ENCODE data around the gene BCKDHA.

The BCKDHA gene

DNA sequence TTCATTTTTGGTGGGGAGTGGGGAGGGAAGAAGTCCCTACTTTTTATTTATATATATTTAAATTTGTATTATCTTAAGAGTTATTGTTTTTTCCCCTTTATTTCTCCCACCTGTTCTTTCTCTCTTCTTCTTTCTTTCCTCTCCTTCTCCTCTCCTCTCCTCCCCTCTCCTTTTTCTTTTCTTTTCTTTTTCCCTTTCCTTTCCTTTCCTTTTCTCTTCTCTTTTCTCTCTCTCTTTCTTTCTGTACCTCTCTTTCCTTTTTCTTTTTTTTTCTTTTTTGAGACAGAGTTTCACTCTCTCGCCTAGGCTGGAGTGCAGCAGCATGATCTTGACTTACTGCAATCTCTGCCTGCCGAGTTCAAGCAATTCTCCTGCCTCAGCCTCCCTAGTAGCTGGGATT, 1.9 kb downstream of the BCKDHA start:
- no peak overlapping the region for H3K4me2 ChIP-seq (ENCODE audit: low read length)
- H2AFZ ChIP-seq (ENCODE audit: low read length), result no peak overlapping the region
- peaks cover 32% of the 10 kb centered on the region for H3K79me2 ChIP-seq (ENCODE audit: insufficient read depth, low read length)
- no peaks in the 10 kb centered on the region for H3K9me2 ChIP-seq (ENCODE audit: low read depth, low read length)
- H3K9ac ChIP-seq (ENCODE audit: low read length), result no peak overlapping the region
- H3K36me3 ChIP-seq (ENCODE audit: insufficient read depth, low read length), result no peaks in the 10 kb centered on the region
- no peaks in the 10 kb centered on the region for H3K9me3 ChIP-seq (ENCODE audit: low read length)
- H4K20me1 ChIP-seq (ENCODE audit: insufficient read depth, low read length), result no peaks in the 10 kb centered on the region
- H3K27ac ChIP-seq (ENCODE audit: low read depth, low read length, poor library complexity, severe bottlenecking), result no peak overlapping the region
- peaks cover 31% of the 10 kb centered on the region for H3K4me1 ChIP-seq (ENCODE audit: insufficient read depth, low read length, severe bottlenecking)
- no peaks in the 10 kb centered on the region for H3K27me3 ChIP-seq (ENCODE audit: insufficient read depth, low read length)
- H3K4me3 ChIP-seq (ENCODE audit: low read depth, low read length, poor library complexity, severe bottlenecking), result no peak overlapping the region
- no peak for TF ChIP-seq EZH2 (IDR thresholded peaks at IDR 0.05; ENCODE audit: borderline replicate concordance, low read length)
- TF ChIP-seq, protein P1, sequence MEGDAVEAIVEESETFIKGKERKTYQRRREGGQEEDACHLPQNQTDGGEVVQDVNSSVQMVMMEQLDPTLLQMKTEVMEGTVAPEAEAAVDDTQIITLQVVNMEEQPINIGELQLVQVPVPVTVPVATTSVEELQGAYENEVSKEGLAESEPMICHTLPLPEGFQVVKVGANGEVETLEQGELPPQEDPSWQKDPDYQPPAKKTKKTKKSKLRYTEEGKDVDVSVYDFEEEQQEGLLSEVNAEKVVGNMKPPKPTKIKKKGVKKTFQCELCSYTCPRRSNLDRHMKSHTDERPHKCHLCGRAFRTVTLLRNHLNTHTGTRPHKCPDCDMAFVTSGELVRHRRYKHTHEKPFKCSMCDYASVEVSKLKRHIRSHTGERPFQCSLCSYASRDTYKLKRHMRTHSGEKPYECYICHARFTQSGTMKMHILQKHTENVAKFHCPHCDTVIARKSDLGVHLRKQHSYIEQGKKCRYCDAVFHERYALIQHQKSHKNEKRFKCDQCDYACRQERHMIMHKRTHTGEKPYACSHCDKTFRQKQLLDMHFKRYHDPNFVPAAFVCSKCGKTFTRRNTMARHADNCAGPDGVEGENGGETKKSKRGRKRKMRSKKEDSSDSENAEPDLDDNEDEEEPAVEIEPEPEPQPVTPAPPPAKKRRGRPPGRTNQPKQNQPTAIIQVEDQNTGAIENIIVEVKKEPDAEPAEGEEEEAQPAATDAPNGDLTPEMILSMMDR (IDR thresholded peaks at IDR 0.05; ENCODE audit: low read length), result no peak
- H3F3A ChIP-seq (ENCODE audit: insufficient read depth, low read length), result no peaks in the 10 kb centered on the region

DNA sequence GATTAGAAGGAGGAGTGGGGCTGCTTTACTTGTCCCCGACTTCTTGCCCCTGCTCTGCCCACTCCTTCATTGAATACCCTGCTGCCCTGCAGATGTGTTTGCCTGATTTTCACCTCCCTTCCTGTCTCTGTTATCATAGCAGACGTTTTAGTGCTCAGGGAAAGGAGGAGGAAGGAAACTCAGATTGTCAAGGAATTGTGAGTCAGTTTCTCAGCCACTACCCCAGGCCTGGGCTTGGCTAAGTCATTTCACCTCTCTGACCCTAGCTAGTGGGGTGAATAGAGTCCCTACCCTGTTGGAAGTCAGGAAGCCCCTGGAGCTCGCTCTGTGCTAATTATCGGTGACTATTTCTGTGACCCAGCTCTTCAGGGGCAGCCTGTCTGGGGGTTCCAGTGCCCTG, 3.9 kb downstream of the BCKDHA start:
- peaks cover 14% of the 10 kb centered on the region for H3K4me1 ChIP-seq (ENCODE audit: insufficient read depth, low read length, severe bottlenecking)
- H2AFZ ChIP-seq (ENCODE audit: low read length), result no peak overlapping the region
- H3K9ac ChIP-seq (ENCODE audit: low read length), result no peak overlapping the region
- no peak for TF ChIP-seq EZH2 (IDR thresholded peaks at IDR 0.05; ENCODE audit: borderline replicate concordance, low read length)
- TF ChIP-seq, protein P1 (IDR thresholded peaks at IDR 0.05; ENCODE audit: low read length), result no peak
- no peaks in the 10 kb centered on the region for H3F3A ChIP-seq (ENCODE audit: insufficient read depth, low read length)
- H3K9me3 ChIP-seq (ENCODE audit: low read length), result no peaks in the 10 kb centered on the region
- H3K4me2 ChIP-seq (ENCODE audit: low read length), result no peak overlapping the region
- peaks cover 15% of the 10 kb centered on the region for H3K79me2 ChIP-seq (ENCODE audit: insufficient read depth, low read length)
- no peak overlapping the region for H3K4me3 ChIP-seq (ENCODE audit: low read depth, low read length, poor library complexity, severe bottlenecking)
- H3K27ac ChIP-seq (ENCODE audit: low read depth, low read length, poor library complexity, severe bottlenecking), result no peak overlapping the region
- H3K27me3 ChIP-seq (ENCODE audit: insufficient read depth, low read length), result no peaks in the 10 kb centered on the region
- no peaks in the 10 kb centered on the region for H3K36me3 ChIP-seq (ENCODE audit: insufficient read depth, low read length)
- no peaks in the 10 kb centered on the region for H4K20me1 ChIP-seq (ENCODE audit: insufficient read depth, low read length)
- H3K9me2 ChIP-seq (ENCODE audit: low read depth, low read length), result no peaks in the 10 kb centered on the region

DNA sequence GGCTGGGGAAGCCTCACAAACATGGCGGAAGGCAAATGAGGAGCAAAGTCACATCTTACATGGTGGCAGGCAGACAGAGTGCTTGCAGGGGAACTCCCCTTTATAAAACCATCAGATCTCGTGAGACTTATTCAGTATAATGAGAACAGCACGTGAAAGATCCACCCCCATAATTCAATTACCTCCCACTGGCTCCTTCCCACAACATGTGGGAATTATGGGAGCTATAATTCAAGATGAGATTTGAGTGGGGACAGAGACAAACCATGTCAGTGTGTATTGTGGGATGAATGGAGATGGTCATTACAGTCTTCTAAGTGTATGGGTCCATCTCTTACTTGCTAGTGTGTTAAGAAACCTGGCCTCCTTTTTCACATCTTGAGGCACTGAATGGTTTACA, 4.4 kb downstream of the BCKDHA start:
- H3K4me1 ChIP-seq (ENCODE audit: insufficient read depth, low read length, severe bottlenecking), result peaks cover 13% of the 10 kb centered on the region
- no peak overlapping the region for H3K4me2 ChIP-seq (ENCODE audit: low read length)
- H4K20me1 ChIP-seq (ENCODE audit: insufficient read depth, low read length), result no peaks in the 10 kb centered on the region
- H3K27me3 ChIP-seq (ENCODE audit: insufficient read depth, low read length), result no peaks in the 10 kb centered on the region
- no peak for TF ChIP-seq EZH2 (IDR thresholded peaks at IDR 0.05; ENCODE audit: borderline replicate concordance, low read length)
- TF ChIP-seq, protein P1 (IDR thresholded peaks at IDR 0.05; ENCODE audit: low read length), result no peak
- no peak overlapping the region for H3K27ac ChIP-seq (ENCODE audit: low read depth, low read length, poor library complexity, severe bottlenecking)
- no peaks in the 10 kb centered on the region for H3F3A ChIP-seq (ENCODE audit: insufficient read depth, low read length)
- no peak overlapping the region for H3K9ac ChIP-seq (ENCODE audit: low read length)
- H3K4me3 ChIP-seq (ENCODE audit: low read depth, low read length, poor library complexity, severe bottlenecking), result no peak overlapping the region
- no peaks in the 10 kb centered on the region for H3K9me2 ChIP-seq (ENCODE audit: low read depth, low read length)
- no peak overlapping the region for H2AFZ ChIP-seq (ENCODE audit: low read length)
- H3K79me2 ChIP-seq (ENCODE audit: insufficient read depth, low read length), result peaks cover 15% of the 10 kb centered on the region
- H3K9me3 ChIP-seq (ENCODE audit: low read length), result no peaks in the 10 kb centered on the region
- no peaks in the 10 kb centered on the region for H3K36me3 ChIP-seq (ENCODE audit: insufficient read depth, low read length)
